Cardiac muscle cell (in vitro differentiated cells and primary cell): Measurements from ENCODE around the gene CLIP2. TPM values are rescaled to one million over a fixed set of nuclear protein-coding genes. Genes with fewer than 3 reads are reported as not detected.
"Not testable (repeated sequence)": the region's sequence is repeated elsewhere in the genome, so short reads cannot be mapped to it uniquely, and the experiment has no call there.

Source experiments
- DNase-seq, 2 donors: peaks; one replicate each; pipeline versions ENCODE4 v3.0.0 to v3.0.0-alpha.2; 2010 to 2017; ENCODE audit warnings: low read depth in 1 of 2, low spot score in 1 of 2
- H3K27ac ChIP-seq: fragments of 200-600 bp; sonication (generic); 2 replicates; pipeline ENCODE4 v1.5.1; 2016
- H3K27me3 ChIP-seq: fragments of 200-600 bp; sonication (generic); 2 replicates; pipeline ENCODE4 v1.6.0; 2016; ENCODE audit warnings: control low read depth
- H3K36me3 ChIP-seq: fragments of 200-600 bp; sonication (generic); 2 replicates; pipeline ENCODE4 v1.5.1; 2016; ENCODE audit warnings: control low read depth
- H3K4me1 ChIP-seq: fragments of 200-600 bp; sonication (generic); 2 replicates; pipeline ENCODE4 v1.8.1; 2017; ENCODE audit warnings: low read depth, mild to moderate bottlenecking, mixed run types
- H3K4me3 ChIP-seq: fragments of 200-600 bp; sonication (generic); 2 replicates; pipeline ENCODE4 v1.5.1; 2016; ENCODE audit warnings: mild to moderate bottlenecking
- H3K9me3 ChIP-seq: fragments of 200-600 bp; sonication (generic); 2 replicates; pipeline ENCODE4 v1.5.1; 2017; ENCODE audit warnings: low read depth, mild to moderate bottlenecking, control low read depth
- polyA plus RNA-seq: library from polyadenylated mRNA; unstranded; fragments of >200 nt; fragmentation: Nextera tagmentation; extraction: Ambion mirVana; gene quantifications from 2 replicates; pipeline ENCODE4 v1.2.1, GENCODE V29; 2016
- total RNA-seq: library from RNA; depleted of rRNA; stranded (reverse); fragments of >200 nt; gene quantifications from 2 replicates; pipeline ENCODE4 v1.2.3, GENCODE V29; 2016
- TF ChIP-seq, protein P1 (sequence below): IDR thresholded peaks from 2 replicates; pipeline ENCODE4 v1.5.1; 2012; ENCODE audit warnings: low read depth, mild to moderate bottlenecking, low read length

Gene CLIP2
- total and polyA plus RNA-seq, 2 experiments from 2014 or later, result 11.1 to 20.0 TPM

DNA sequence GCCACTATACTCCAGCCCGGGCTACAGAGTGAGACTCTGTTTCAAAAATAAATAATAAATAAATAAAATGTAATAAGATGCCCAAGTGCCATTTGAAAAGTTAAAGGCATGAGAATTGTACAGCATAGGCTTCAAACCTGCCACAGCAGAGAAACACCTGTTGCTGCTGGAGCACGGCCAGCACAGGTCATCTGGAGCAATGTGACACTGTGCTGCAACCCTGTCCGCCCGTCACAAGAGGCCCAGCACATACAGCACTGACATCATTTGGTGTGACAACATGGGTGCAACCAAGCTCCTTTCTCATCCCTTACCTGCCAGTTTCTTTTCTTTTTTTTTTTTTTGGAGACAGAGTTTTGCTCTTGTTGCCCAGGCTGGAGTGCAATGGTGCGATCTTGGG lies 36.3 kb upstream of the CLIP2 start:
- Histone ChIP-seq H3K4me1 (peaks cover 3% of the 10 kb centered on the region), H3K27ac (no peak overlapping the region), H3K27me3 (no peaks in the 10 kb centered on the region), H3K9me3 (no peaks in the 10 kb centered on the region), H3K36me3 (peaks cover 13% of the 10 kb centered on the region), H3K4me3 (peak overlapping the region; percentile 55)
- TF ChIP-seq, protein P1, sequence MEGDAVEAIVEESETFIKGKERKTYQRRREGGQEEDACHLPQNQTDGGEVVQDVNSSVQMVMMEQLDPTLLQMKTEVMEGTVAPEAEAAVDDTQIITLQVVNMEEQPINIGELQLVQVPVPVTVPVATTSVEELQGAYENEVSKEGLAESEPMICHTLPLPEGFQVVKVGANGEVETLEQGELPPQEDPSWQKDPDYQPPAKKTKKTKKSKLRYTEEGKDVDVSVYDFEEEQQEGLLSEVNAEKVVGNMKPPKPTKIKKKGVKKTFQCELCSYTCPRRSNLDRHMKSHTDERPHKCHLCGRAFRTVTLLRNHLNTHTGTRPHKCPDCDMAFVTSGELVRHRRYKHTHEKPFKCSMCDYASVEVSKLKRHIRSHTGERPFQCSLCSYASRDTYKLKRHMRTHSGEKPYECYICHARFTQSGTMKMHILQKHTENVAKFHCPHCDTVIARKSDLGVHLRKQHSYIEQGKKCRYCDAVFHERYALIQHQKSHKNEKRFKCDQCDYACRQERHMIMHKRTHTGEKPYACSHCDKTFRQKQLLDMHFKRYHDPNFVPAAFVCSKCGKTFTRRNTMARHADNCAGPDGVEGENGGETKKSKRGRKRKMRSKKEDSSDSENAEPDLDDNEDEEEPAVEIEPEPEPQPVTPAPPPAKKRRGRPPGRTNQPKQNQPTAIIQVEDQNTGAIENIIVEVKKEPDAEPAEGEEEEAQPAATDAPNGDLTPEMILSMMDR, result no peak
- no peak for DNase-seq

DNA sequence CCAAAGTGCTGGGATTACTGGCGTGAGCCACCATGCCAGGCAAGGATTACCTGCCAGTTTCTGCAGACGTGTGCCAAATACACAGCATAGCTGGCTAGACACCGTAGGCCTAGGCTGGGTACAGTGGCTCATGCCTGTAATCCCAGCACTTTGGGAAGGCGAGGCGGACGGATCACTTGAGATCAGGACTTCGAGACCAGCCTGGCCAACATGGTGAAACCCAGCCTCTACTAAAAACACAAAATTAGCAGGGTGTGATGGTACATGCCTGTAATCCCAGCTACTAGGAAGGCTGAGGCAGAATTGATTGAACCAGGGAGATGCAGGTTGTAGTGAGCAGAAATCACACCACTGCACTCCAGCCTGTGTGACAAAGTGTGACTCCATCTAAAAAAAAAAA lies 35.9 kb upstream of the CLIP2 start:
- no peak overlapping the region for H3K27ac ChIP-seq

DNA sequence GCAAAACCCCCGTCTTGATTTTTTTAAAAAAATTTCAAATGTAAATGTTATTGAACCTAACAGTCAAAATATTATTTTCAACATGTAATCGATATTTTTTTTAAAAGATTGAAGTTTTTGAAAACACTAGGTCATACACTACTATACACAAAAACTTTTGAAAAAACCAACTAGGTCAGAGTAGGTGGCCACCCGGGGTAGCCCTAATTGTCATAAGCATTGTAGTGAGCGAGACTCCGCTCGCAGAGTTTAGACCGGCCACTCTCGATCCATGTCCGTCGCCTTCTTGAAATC lies 35.4 kb upstream of the CLIP2 start:
- Histone ChIP-seq H3K4me1 (peaks cover 3% of the 10 kb centered on the region), H3K4me3 (peak overlapping the region; percentile 55), H3K27ac (peak overlapping the region; percentile 34), H3K27me3 (no peaks in the 10 kb centered on the region), H3K9me3 (no peaks in the 10 kb centered on the region), H3K36me3 (peaks cover 10% of the 10 kb centered on the region)
- TF ChIP-seq, protein P1, result no peak
- DNase-seq, result no peak

More for the DNA sequence above, 35.9 kb upstream of the CLIP2 start:
- Histone ChIP-seq H3K27me3 (no peaks in the 10 kb centered on the region), H3K4me3 (peak overlapping the region; percentile 55), H3K4me1 (peaks cover 3% of the 10 kb centered on the region), H3K36me3 (peaks cover 10% of the 10 kb centered on the region), H3K9me3 (no peaks in the 10 kb centered on the region)
- no peak for DNase-seq
- TF ChIP-seq, protein P1, result no peak

DNA sequence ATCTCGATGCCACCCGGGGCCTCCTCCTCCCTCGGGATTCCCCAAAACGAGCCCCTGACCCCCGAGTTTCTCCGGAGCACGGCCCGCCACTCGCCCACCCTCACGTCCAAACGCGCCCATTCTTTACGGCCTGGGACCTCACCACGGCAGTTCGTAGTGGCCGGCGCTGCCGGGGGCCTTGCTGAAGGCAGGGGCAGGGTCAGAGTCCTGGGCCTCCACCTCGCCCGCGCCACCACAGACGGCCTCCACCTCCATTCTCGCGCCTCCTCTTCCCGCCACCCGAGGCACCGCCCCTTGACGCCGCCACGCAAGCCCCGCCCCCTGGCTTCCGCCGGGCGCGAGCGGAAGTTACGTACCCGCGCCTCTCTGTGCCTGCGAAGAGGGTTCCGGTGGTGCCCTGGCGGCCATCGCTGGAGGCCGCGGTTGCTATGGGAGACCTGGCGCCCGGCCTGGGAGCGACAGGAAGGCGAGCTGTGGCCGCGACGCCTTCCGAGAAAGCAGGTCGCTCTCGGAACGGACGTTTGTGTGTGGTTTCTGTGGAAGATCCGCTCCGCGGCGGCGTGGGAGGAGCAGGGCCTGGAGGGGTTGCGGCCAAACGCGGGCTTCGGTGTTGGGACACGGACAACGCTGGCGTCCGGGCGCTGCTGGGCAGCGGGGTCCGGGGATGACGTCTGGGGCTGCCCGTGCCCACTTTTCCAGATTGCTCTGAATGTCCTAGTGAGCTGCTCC lies 34.9 kb upstream of the CLIP2 start, which contains the start of gene RFC2:
RFC2 (minus strand) TSS at position 271 of the 729 bp plus-strand sequence; CDS start at position 255, 16 bp downstream.
- H3K9me3 ChIP-seq, result no peaks in the 10 kb centered on the region
- DNase-seq, result peak; percentile 96 to 98
- peak within 1 kb of the TSS; percentile 55 for H3K4me3 ChIP-seq
- peaks cover 3% of the 10 kb centered on the region for H3K4me1 ChIP-seq
- H3K36me3 ChIP-seq, result peaks cover 7% of the 10 kb centered on the region
- TF ChIP-seq, protein P1, result peak; percentile 7
- peak within 1 kb of the TSS; percentile 77 for H3K27ac ChIP-seq
- no peaks in the 10 kb centered on the region for H3K27me3 ChIP-seq

DNA sequence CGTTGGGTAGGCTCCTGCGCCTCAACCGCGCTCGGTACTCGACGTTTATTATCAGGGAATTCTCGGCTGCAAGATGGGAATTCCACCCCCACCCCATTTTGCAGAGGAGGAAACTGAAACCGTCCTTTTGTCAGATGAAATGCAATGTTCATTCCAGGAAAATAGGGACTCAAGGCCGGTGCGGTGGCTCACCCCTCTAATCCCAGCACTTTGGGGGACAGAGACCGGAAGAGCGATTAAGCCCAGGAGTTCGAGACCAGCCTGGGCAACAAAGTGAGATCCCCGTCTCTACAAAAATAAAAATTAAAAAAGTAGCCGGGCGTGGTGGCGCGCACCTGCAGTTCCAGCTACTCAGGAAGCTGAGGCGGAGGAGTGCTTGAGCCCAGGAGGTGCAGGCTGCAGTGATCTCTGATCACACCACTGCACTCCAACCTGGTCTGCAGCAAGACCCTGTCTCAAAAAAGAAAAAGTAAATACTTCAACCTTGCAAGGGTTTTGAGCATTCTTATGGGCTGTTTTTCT lies 34.3 kb upstream of the CLIP2 start:
- H3K36me3 ChIP-seq, result peaks cover 7% of the 10 kb centered on the region
- H3K27me3 ChIP-seq, result no peaks in the 10 kb centered on the region
- H3K4me1 ChIP-seq, result peaks cover 3% of the 10 kb centered on the region
- TF ChIP-seq, protein P1, result no peak
- peak overlapping the region; percentile 55 for H3K4me3 ChIP-seq
- H3K9me3 ChIP-seq, result no peaks in the 10 kb centered on the region
- peak overlapping the region; percentile 77 for H3K27ac ChIP-seq
- no peak for DNase-seq

DNA sequence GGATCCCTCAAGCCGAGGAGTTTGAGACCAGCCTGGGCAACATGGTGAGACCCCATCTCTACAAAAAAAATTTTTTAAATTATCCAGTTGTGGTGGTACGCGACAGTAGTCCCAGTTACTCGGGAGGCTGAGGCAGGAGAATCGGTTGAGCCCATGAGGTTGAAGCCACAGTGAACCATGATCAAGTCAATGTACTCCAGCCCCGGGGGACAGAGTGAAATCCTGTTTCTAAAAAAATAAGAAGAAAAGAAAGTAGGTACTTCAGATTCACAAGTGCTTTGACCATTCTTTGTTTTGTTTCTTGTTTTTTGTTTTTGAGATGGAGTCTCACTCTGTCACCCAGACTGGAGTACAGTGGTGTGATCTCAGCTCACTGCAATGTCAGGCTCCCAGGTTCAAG lies 33.7 kb upstream of the CLIP2 start:
- not testable (repeated sequence) for H3K4me1 ChIP-seq, H3K36me3 ChIP-seq, H3K27ac ChIP-seq, DNase-seq, H3K27me3 ChIP-seq, H3K9me3 ChIP-seq
- H3K4me3 ChIP-seq, result peak overlapping the region; percentile 55
